Stimulated activated effector memory CD8-positive, alpha-beta T cell treated with anti-CD3 and anti-CD28 coated beads, Interleukin-12 subunit alpha, Interleukin-12 subunit beta, amount 100 ng/mL, for 72 hours (primary cell): ENCODE measurements around the gene PLCXD1.
"Not testable (repeated sequence)": the region's sequence is repeated elsewhere in the genome, so short reads cannot be mapped to it uniquely, and the experiment has no call there.

Experiments used
- ATAC-seq: fragments of 150-1000 bp; cut with Tn5 transposase; 2 replicates; pipeline ENCODE4 v1.10.0; 2021
- DNase-seq, 2 donors: peaks; one replicate each; pipeline ENCODE4 v3.0.0; 2021 to 2022; ENCODE audit warnings: low spot score in 2 of 2
- H3K27ac Mint-ChIP-seq: one replicate; pipeline ENCODE4 v1.8.0; 2022; ENCODE audit warnings: mild to moderate bottlenecking, mixed read lengths
- H3K36me3 Mint-ChIP-seq: one replicate; pipeline ENCODE4 v1.8.0; 2022; ENCODE audit warnings: mild to moderate bottlenecking, mixed read lengths
- H3K4me1 Mint-ChIP-seq: one replicate; pipeline ENCODE4 v1.8.0; 2022; ENCODE audit warnings: mixed read lengths
- H3K4me3 Mint-ChIP-seq: one replicate; pipeline ENCODE4 v1.8.0; 2022; ENCODE audit warnings: mild to moderate bottlenecking, mixed read lengths
- H3K9me3 Mint-ChIP-seq: one replicate; pipeline ENCODE4 v1.8.0; 2022; ENCODE audit warnings: mixed read lengths

PLCXD1 gene

GRCh38 chrX:300334-300733, 19.2 kb downstream of the PLCXD1 start:
- no peak for ATAC-seq
- Mint-ChIP-seq H3K4me1 (no peaks in the 10 kb centered on the region), H3K27ac (no peak overlapping the region), H3K4me3 (no peak overlapping the region), H3K36me3 (peaks cover 61% of the 10 kb centered on the region), H3K9me3 (no peaks in the 10 kb centered on the region)
- DNase-seq = no peak

GRCh38 chrX:302975-303374, 21.8 kb downstream of the PLCXD1 start:
- H3K4me1 Mint-ChIP-seq = no peaks in the 10 kb centered on the region
- no peak overlapping the region for H3K27ac Mint-ChIP-seq
- H3K9me3 Mint-ChIP-seq = no peaks in the 10 kb centered on the region
- DNase-seq = no peak
- peaks cover 79% of the 10 kb centered on the region for H3K36me3 Mint-ChIP-seq
- H3K4me3 Mint-ChIP-seq = no peak overlapping the region
- ATAC-seq = no peak

DNA sequence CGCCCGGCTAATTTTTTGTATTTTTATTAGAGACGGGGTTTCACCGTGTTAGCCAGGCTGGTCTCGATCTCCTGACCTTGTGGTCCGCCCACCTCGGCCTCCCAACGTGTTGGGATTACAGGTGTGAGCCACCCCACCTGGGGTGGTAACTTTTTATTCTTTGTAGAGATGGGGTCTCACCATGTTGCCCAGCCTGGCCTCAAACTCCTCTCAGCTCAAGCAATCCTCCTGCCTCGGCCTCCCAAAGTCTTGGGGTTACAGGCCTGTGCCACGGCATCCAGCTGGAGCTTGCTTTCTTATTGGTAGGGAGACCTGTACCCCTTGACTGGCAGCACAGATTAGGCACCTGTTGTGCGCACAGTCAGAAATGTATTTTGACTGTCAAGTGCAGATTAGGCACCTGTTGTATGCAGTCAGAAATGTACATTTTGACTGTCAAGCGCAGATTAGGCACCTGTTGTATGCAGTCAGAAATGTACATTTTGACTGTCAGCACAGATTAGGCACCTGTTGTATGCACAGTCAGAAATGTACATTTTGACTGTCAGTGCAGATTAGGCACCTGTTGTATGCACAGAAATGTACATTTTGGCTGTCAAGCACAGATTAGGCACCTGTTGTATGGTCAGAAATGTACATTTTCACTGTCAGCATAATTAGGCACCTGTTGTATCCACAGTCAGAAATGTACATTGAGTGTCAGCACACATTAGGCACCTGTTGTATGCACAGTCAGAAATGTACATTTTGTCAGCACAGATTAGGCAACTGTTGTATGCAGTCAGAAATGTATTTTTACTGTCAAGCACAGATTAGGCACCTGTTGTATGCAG, 24.8 kb downstream of the PLCXD1 start:
- not testable (repeated sequence) for H3K9me3 Mint-ChIP-seq, H3K27ac Mint-ChIP-seq, DNase-seq, ATAC-seq, H3K4me3 Mint-ChIP-seq, H3K4me1 Mint-ChIP-seq
- H3K36me3 Mint-ChIP-seq = peaks cover 99% of the 10 kb centered on the region

GRCh38 chrX:306614-307251, 25.6 kb downstream of the PLCXD1 start:
- peaks cover 93% of the 10 kb centered on the region for H3K36me3 Mint-ChIP-seq
- not testable (repeated sequence) for H3K4me1 Mint-ChIP-seq, H3K4me3 Mint-ChIP-seq, H3K27ac Mint-ChIP-seq, ATAC-seq, H3K9me3 Mint-ChIP-seq, DNase-seq

DNA sequence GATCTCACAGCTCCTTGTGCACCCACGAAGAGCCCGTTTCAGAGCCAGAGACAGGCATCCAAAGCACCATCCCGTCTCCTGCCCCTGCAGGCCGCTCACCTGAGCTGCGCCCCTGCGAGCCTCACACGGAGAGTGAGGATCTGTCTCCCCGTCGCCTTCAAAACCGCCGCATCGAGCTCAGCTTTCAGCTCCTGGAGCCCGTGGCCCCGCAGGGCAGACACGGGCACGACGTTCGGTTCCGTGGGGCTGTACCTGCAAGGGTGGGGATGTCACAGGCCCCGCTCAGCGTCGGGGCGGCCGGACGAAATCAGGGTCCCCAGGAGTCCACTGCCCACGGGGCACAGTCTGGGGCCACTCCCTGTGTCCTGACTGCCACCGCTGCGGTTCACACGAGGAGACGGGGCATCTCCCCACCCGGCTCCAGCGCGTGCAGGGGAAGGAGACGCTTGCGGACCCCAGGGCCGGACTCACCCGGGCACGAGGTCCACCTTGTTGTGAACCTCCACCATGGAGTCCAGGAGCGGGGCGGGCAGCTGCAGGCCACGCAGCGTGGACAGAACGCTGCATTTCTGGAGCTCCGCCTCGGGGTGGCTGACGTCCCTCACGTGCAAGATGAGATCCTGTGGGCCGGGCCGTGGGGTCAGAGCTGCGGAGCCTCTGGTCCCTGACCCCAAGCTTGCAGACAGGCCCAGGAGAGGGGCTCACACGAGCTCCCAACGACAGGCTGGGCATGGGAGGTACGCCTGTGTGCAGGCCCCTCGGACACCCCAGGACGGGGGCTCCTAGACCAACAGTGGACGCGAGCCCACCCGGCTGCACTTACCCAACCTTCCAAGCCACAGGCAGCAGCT, 26.3 kb downstream of the PLCXD1 start:
- Mint-ChIP-seq H3K36me3 (peaks cover 86% of the 10 kb centered on the region), H3K9me3 (no peaks in the 10 kb centered on the region), H3K27ac (no peak overlapping the region), H3K4me1 (no peaks in the 10 kb centered on the region), H3K4me3 (no peak overlapping the region)
- ATAC-seq (no peak), DNase-seq (no peak)

- Mint-ChIP-seq H3K4me1 (no peaks in the 10 kb centered on the region), H3K27ac (no peak overlapping the region), H3K4me3 (no peak overlapping the region), H3K36me3 (peaks cover 71% of the 10 kb centered on the region), H3K9me3 (no peaks in the 10 kb centered on the region)
- DNase-seq (no peak), ATAC-seq (no peak)
These were observed 27.8 kb downstream of the PLCXD1 start for GRCh38 chrX:308821-309520.

GRCh38 chrX:310621-311155, 29.5 kb downstream of the PLCXD1 start:
- DNase-seq (no peak), ATAC-seq (no peak)
- Mint-ChIP-seq H3K4me1 (no peaks in the 10 kb centered on the region), H3K27ac (peak overlapping the region; percentile 23), H3K4me3 (no peak overlapping the region), H3K9me3 (no peaks in the 10 kb centered on the region), H3K36me3 (peaks cover 54% of the 10 kb centered on the region)

GRCh38 chrX:311156-312129, 30.3 kb downstream of the PLCXD1 start:
- H3K4me3 Mint-ChIP-seq = no peak overlapping the region
- no peaks in the 10 kb centered on the region for H3K4me1 Mint-ChIP-seq
- peak overlapping the region; percentile 23 for H3K27ac Mint-ChIP-seq
- H3K9me3 Mint-ChIP-seq = no peaks in the 10 kb centered on the region
- H3K36me3 Mint-ChIP-seq = peaks cover 46% of the 10 kb centered on the region
- DNase-seq = no peak
- no peak for ATAC-seq

DNA sequence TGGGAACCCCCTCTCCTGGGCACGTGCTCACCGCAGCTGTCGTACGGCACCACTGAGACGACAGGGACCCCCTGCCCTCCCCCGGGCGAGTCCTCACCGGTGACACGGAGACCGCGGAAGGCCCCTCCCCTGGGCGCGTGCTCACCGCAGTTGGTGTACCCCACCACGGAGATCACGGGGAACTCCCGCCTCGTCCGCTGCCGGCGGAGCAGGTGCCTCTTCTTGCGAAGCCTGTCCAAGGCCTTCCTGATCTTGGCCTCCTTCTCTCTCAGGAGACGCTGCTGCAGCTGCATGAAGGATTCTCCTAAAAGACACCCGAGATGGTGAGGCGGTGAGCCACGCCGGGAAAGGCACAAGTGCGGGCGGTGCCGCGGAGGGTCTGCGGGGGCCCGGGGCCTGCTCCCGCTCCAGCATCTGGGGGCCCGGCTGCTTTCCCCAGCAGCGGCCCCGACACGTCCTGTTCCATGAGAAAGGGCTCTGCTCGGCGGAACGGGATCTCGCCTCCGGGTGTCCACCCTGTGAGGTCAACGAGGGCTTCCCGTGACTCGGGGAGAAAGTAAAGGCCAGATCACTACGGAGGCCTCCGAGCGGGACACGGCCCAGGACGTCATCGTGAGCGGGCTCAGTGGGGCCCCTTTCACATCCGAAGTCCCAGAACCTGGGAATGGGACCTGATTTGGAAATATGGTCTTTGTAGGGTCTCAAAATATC, 31.6 kb downstream of the PLCXD1 start:
- ATAC-seq (no peak), DNase-seq (no peak)
- Mint-ChIP-seq H3K36me3 (peaks cover 36% of the 10 kb centered on the region), H3K4me3 (no peak overlapping the region), H3K9me3 (no peaks in the 10 kb centered on the region), H3K27ac (peak overlapping the region; percentile 63), H3K4me1 (peaks cover 2% of the 10 kb centered on the region)

GRCh38 chrX:313546-313945, 32.4 kb downstream of the PLCXD1 start:
- H3K27ac Mint-ChIP-seq = peak overlapping the region; percentile 63
- no peak for DNase-seq
- H3K9me3 Mint-ChIP-seq = no peaks in the 10 kb centered on the region
- H3K4me1 Mint-ChIP-seq = peaks cover 7% of the 10 kb centered on the region
- H3K36me3 Mint-ChIP-seq = peaks cover 36% of the 10 kb centered on the region
- no peak for ATAC-seq
- H3K4me3 Mint-ChIP-seq = no peak overlapping the region

DNA sequence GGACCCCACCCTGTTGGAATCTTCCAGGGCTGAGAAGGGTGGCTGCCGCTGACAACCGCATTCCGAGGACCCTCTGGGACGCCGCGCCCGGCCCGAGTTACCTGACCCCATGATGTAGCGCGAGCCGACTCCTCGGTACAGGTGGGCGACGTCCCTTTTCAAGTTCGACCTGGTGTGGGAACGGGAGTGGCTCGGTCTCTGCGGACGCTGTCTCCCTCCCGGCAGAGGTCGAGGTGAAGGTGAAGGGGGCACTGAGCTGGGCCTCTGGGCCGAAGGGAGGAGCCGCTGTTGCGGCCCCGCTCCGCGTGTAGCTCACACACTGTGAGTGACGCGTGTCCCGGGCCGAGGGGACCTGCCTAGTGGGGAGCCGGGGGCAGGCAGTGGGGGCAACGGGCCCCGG, 32.9 kb downstream of the PLCXD1 start:
- DNase-seq = no peak
- Mint-ChIP-seq H3K4me3 (no peak overlapping the region), H3K4me1 (peaks cover 7% of the 10 kb centered on the region), H3K9me3 (no peaks in the 10 kb centered on the region), H3K27ac (no peak overlapping the region), H3K36me3 (peaks cover 36% of the 10 kb centered on the region)
- no peak for ATAC-seq

- DNase-seq (no peak), ATAC-seq (no peak)
- H3K4me1 Mint-ChIP-seq = peaks cover 8% of the 10 kb centered on the region
- H3K27ac Mint-ChIP-seq = no peak overlapping the region
- H3K4me3 Mint-ChIP-seq = no peak overlapping the region
- no peaks in the 10 kb centered on the region for H3K9me3 Mint-ChIP-seq
- H3K36me3 Mint-ChIP-seq = peaks cover 30% of the 10 kb centered on the region
These were observed 33.8 kb downstream of the PLCXD1 start for GRCh38 chrX:314781-315595.
